GM12865 (cell line): Measurements from ENCODE around the gene NUP37.

Experiments
- DNase-seq: peaks from one replicate; pipeline ENCODE4 v3.0.0; 2010; ENCODE audit warnings: low read depth
- H3K4me3 ChIP-seq: 2 replicates; pipeline ENCODE4 v1.5.1; 2011; ENCODE audit warnings: mild to moderate bottlenecking, low read depth, low read length, control low read depth
- CTCF ChIP-seq: IDR thresholded peaks from 2 replicates; pipeline ENCODE4 v1.5.1; 2011; ENCODE audit warnings: low read length, control low read depth, low read depth, inconsistent platforms; ENCODE audit not compliant: insufficient read depth; ENCODE audit errors: missing control alignments

Gene NUP37

GRCh38 chr12:102120886-102121285 is 972 bp upstream of the NUP37 start:
- DNase-seq: peak; percentile 47
- TF ChIP-seq CTCF: no peak
- H3K4me3 ChIP-seq: peak overlapping the region; percentile 93

- H3K4me3 ChIP-seq: peak overlapping the region; percentile 93
- no peak for TF ChIP-seq CTCF
- no peak for DNase-seq
These were observed 605 bp upstream of the NUP37 start for GRCh38 chr12:102120564-102120873.

- TF ChIP-seq CTCF: no peak
- DNase-seq: no peak
- H3K4me3 ChIP-seq: peak overlapping the region; percentile 93
These were observed 1.0 kb downstream of the NUP37 start for GRCh38 chr12:102118874-102119273.

GRCh38 chr12:102116392-102116791 is 3.5 kb downstream of the NUP37 start:
- TF ChIP-seq CTCF: no peak

GRCh38 chr12:102114212-102114611 is 5.7 kb downstream of the NUP37 start:
- no peak for TF ChIP-seq CTCF
- DNase-seq: no peak

More at GRCh38 chr12:102116392-102116791, 3.5 kb downstream of the NUP37 start:
- H3K4me3 ChIP-seq: no peak overlapping the region
- no peak for DNase-seq

GRCh38 chr12:102110782-102111181 is 9.1 kb downstream of the NUP37 start:
- no peak for TF ChIP-seq CTCF
- DNase-seq: no peak
- H3K4me3 ChIP-seq: no peak overlapping the region

More at GRCh38 chr12:102114212-102114611, 5.7 kb downstream of the NUP37 start:
- no peak overlapping the region for H3K4me3 ChIP-seq

GRCh38 chr12:102107970-102108369 is 11.9 kb downstream of the NUP37 start:
- TF ChIP-seq CTCF: no peak
- H3K4me3 ChIP-seq: no peak overlapping the region
- DNase-seq: no peak
